Measurements from ENCODE around the gene STK39.

The STK39 gene

DNA sequence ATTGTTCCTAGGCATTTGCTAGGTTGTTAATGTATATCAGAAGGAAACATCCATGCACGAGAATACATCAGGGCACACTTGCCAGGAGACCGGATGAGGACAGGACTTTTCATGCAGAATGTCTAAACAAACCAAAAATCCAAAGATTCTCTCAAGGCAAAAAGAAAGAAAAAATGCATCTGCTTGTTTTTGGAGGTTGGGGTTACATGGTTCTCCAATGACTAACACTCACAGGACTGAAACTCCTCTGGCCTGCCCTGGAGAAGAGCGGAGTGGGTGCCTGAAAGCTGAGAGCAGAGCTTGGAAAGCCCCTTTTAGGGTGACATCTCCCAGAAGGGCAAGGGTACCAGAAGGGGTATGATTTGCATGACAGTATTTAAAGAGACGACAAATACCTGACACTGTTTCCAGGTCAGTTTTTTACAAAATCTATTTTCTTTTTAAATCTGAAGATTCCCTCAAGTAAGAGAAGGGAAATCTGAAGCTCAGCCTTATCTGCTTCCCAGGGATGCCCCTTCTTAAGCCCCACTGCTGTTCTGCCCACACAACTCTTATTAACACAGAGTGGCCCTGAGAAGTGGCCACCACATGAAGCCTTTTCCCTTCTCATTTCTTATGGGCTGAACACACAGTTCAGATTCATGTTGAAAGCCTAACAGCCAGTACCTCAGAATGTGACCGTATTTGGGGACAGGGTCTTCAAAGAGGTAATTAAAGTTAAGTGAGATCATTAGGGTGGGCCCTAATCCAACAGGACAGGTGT, 216.4 kb downstream of the STK39 start:
- Histone ChIP-seq H2AFZ (no peak overlapping the region), H3K9me3 (ENCODE audit: control insufficient read depth, low read length) (no peaks in the 10 kb centered on the region), H3K36me3 (ENCODE audit: control insufficient read depth, insufficient read depth, low read length) (no peaks in the 10 kb centered on the region), H3K4me3 (ENCODE audit: low read depth, low read length) (no peak overlapping the region), H3K4me1 (no peaks in the 10 kb centered on the region), H3K79me2 (no peaks in the 10 kb centered on the region), H3K9ac (no peak overlapping the region), H3K27me3 (ENCODE audit: control insufficient read depth, insufficient read depth, low read length) (no peaks in the 10 kb centered on the region), H3K4me2 (ENCODE audit: low read length) (no peak overlapping the region), H3K27ac (no peak overlapping the region)
- TF ChIP-seq, protein P1, sequence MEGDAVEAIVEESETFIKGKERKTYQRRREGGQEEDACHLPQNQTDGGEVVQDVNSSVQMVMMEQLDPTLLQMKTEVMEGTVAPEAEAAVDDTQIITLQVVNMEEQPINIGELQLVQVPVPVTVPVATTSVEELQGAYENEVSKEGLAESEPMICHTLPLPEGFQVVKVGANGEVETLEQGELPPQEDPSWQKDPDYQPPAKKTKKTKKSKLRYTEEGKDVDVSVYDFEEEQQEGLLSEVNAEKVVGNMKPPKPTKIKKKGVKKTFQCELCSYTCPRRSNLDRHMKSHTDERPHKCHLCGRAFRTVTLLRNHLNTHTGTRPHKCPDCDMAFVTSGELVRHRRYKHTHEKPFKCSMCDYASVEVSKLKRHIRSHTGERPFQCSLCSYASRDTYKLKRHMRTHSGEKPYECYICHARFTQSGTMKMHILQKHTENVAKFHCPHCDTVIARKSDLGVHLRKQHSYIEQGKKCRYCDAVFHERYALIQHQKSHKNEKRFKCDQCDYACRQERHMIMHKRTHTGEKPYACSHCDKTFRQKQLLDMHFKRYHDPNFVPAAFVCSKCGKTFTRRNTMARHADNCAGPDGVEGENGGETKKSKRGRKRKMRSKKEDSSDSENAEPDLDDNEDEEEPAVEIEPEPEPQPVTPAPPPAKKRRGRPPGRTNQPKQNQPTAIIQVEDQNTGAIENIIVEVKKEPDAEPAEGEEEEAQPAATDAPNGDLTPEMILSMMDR (IDR thresholded peaks at IDR 0.05): no peak

DNA sequence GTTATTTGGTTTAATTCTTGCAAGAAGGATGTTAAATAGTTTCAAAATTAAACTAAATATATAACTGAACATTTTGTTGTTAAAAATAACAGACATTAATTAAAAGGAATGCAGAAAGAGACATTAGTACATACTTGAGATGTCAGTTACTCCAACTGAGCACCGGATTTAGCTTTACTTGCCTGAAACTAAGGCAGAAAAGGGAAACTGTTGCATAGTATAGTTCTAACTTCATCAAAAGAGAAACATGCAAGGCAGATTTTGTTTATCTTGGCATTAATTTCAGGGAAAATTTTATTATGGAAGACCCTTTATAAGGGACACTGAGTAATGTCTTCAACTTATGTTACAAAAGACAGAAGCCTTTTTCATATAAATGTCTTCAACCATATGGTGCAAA, 218.3 kb downstream of the STK39 start:
- no peaks in the 10 kb centered on the region for H3K36me3 ChIP-seq (ENCODE audit: control insufficient read depth, insufficient read depth, low read length)
- H3K4me2 ChIP-seq (ENCODE audit: low read length): no peak overlapping the region
- no peak overlapping the region for H2AFZ ChIP-seq
- H3K27ac ChIP-seq: no peak overlapping the region
- no peak overlapping the region for H3K9ac ChIP-seq
- no peaks in the 10 kb centered on the region for H3K9me3 ChIP-seq (ENCODE audit: control insufficient read depth, low read length)
- H3K79me2 ChIP-seq: no peaks in the 10 kb centered on the region
- no peak overlapping the region for H3K4me3 ChIP-seq (ENCODE audit: low read depth, low read length)
- H3K27me3 ChIP-seq (ENCODE audit: control insufficient read depth, insufficient read depth, low read length): no peaks in the 10 kb centered on the region
- TF ChIP-seq, protein P1 (IDR thresholded peaks at IDR 0.05): no peak
- H3K4me1 ChIP-seq: no peaks in the 10 kb centered on the region

DNA sequence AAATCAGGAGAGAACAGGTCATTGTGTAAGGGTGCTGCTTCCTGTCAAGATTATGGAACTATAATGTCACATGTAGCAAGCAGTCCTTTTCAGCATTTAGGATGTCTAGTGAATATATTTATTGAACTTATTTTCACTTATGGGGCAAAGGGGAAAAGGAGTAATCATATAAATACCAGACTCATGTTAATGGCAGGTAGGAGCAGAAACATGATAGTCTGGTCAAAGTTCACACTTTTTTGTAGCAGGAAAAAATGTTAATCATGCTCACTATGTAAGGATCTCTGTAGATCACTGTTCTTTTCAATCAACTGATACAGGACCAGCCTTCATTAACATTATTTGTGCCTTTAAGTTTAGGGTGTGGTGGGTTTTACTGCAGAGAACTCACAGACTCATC, 219.0 kb downstream of the STK39 start:
- TF ChIP-seq, protein P1 (IDR thresholded peaks at IDR 0.05): no peak
- Histone ChIP-seq H3K27ac (no peak overlapping the region), H3K9me3 (ENCODE audit: control insufficient read depth, low read length) (no peaks in the 10 kb centered on the region), H3K4me2 (ENCODE audit: low read length) (no peak overlapping the region), H3K9ac (no peak overlapping the region), H3K4me1 (no peaks in the 10 kb centered on the region), H3K27me3 (ENCODE audit: control insufficient read depth, insufficient read depth, low read length) (no peaks in the 10 kb centered on the region), H3K4me3 (ENCODE audit: low read depth, low read length) (no peak overlapping the region), H2AFZ (no peak overlapping the region), H3K79me2 (no peaks in the 10 kb centered on the region), H3K36me3 (ENCODE audit: control insufficient read depth, insufficient read depth, low read length) (no peaks in the 10 kb centered on the region)

DNA sequence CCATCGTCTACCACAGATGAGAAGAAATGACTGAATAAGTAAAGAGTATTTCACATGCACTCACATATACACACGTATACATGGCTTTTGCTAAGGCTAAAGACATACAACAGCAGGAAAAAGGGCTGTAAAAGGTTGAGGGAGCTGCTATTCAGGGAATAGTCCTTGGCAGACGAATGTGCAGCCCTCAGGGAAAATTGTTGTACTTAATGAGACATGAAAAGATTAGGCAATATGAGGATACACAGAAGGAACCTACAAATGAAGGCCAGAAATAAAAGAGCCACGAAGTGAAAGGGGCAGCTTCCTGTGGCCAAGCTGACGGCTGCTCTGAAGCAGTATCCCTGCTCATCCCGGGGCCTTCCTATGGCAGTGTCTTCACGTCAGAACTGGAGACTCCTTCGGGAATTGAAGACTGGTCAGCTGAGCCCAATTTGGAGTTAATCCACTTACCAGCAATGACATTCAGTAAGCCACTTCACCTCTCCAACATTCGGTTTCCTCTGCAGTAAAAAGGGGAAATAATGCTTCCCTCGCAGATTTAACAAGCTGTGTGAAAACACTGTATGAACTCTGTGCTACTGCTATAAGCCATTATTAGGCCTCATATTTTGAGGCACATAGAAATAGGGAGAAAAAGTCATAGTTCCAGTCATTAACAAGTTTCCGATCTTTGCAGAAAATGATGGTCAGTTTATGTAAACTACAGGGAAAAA, 221.8 kb downstream of the STK39 start:
- Histone ChIP-seq H3K79me2 (no peaks in the 10 kb centered on the region), H3K4me1 (no peaks in the 10 kb centered on the region), H2AFZ (no peak overlapping the region), H3K9me3 (ENCODE audit: control insufficient read depth, low read length) (no peaks in the 10 kb centered on the region), H3K9ac (no peak overlapping the region), H3K4me3 (ENCODE audit: low read depth, low read length) (no peak overlapping the region), H3K27ac (no peak overlapping the region), H3K36me3 (ENCODE audit: control insufficient read depth, insufficient read depth, low read length) (no peaks in the 10 kb centered on the region), H3K27me3 (ENCODE audit: control insufficient read depth, insufficient read depth, low read length) (no peaks in the 10 kb centered on the region), H3K4me2 (ENCODE audit: low read length) (no peak overlapping the region)
- TF ChIP-seq, protein P1 (IDR thresholded peaks at IDR 0.05): no peak

All from parathyroid adenoma (tissue), 2 donors.